SK-N-SH treated with all-trans-retinoic acid at 6 μM for 48 hours (cell line): ENCODE results near the gene ADPRS.

Experiments
- ATAC-seq: fragments of 200-7000 bp; cut with Tn5 transposase; 3 replicates; pipeline ENCODE4 v1.9.1; 2020; ENCODE audit warnings: mild to moderate bottlenecking, moderate library complexity
- ARNTL ChIP-seq: fragments of 450-650 bp; formaldehyde crosslinking; IDR thresholded peaks from 2 replicates; pipeline ENCODE4 v1.5.0; 2020; ENCODE audit warnings: low read depth, mild to moderate bottlenecking, moderate library complexity, borderline replicate concordance
- BACH2 ChIP-seq: fragments of 250-450 bp; sonication (Bioruptor Pico); IDR thresholded peaks from 2 replicates; pipeline ENCODE4 v1.9.0; 2021; ENCODE audit warnings: mild to moderate bottlenecking, borderline replicate concordance
- CSDC2 ChIP-seq: fragments of 250-450 bp; sonication (Bioruptor Pico); IDR thresholded peaks from 2 replicates; pipeline ENCODE4 v1.5.0; 2020; ENCODE audit warnings: mild to moderate bottlenecking, moderate library complexity
- ESRRG ChIP-seq: fragments of 250-450 bp; sonication (Bioruptor Pico); IDR thresholded peaks from 2 replicates; pipeline ENCODE4 v1.6.1; 2021; ENCODE audit warnings: mild to moderate bottlenecking
- GLIS3 ChIP-seq: fragments of 250-450 bp; sonication (Bioruptor Pico); IDR thresholded peaks from 2 replicates; pipeline ENCODE4 v1.5.0; 2020; ENCODE audit warnings: mild to moderate bottlenecking, moderate library complexity
- ISL1 ChIP-seq: fragments of 250-450 bp; sonication (Bioruptor Pico); IDR thresholded peaks from 2 replicates; pipeline ENCODE4 v2.1.2; 2022; ENCODE audit warnings: mild to moderate bottlenecking, moderate library complexity
- OSR1 ChIP-seq: fragments of 250-450 bp; sonication (Bioruptor Pico); IDR thresholded peaks from 2 replicates; pipeline ENCODE4 v1.8.0; 2022; ENCODE audit warnings: moderate library complexity, mild to moderate bottlenecking, inconsistent platforms
- PATZ1 ChIP-seq: fragments of 250-450 bp; sonication (Bioruptor Pico); IDR thresholded peaks from 2 replicates; pipeline ENCODE4 v1.8.0; 2020; ENCODE audit warnings: mild to moderate bottlenecking, moderate library complexity, borderline replicate concordance
- PPARA ChIP-seq: fragments of 250-450 bp; sonication (Bioruptor Pico); IDR thresholded peaks from 2 replicates; pipeline ENCODE4 v1.5.0; 2020; ENCODE audit warnings: mild to moderate bottlenecking, borderline replicate concordance
- RARB ChIP-seq: fragments of 250-450 bp; sonication (Bioruptor Pico); IDR thresholded peaks from 2 replicates; pipeline ENCODE4 v1.8.0; 2021; ENCODE audit warnings: mild to moderate bottlenecking, moderate library complexity
- SNAI2 ChIP-seq: fragments of 250-450 bp; sonication (Bioruptor Pico); IDR thresholded peaks from 2 replicates; pipeline ENCODE4 v1.5.0; 2020; ENCODE audit warnings: mild to moderate bottlenecking, moderate library complexity
- TCF4 ChIP-seq: fragments of 250-450 bp; sonication (Bioruptor Pico); IDR thresholded peaks from 2 replicates; pipeline ENCODE4 v1.8.0; 2021; ENCODE audit warnings: mild to moderate bottlenecking, moderate library complexity, borderline replicate concordance
- TOX ChIP-seq: fragments of 250-450 bp; sonication (Bioruptor Pico); IDR thresholded peaks from 2 replicates; pipeline ENCODE4 v1.8.0; 2021; ENCODE audit warnings: mild to moderate bottlenecking, moderate library complexity, borderline replicate concordance
- ZC3H10 ChIP-seq: fragments of 250-450 bp; sonication (Bioruptor Pico); IDR thresholded peaks from 2 replicates; pipeline ENCODE4 v1.5.1; 2021; ENCODE audit warnings: mild to moderate bottlenecking, moderate library complexity
- ZFP3 ChIP-seq: fragments of 250-450 bp; sonication (Bioruptor Pico); IDR thresholded peaks from 2 replicates; pipeline ENCODE4 v1.5.0; 2020; ENCODE audit warnings: mild to moderate bottlenecking, moderate library complexity
- ZFP30 ChIP-seq: fragments of 450-650 bp; formaldehyde crosslinking; IDR thresholded peaks from 2 replicates; pipeline ENCODE4 v1.5.0; 2022; ENCODE audit warnings: mild to moderate bottlenecking, moderate library complexity
- ZNF565 ChIP-seq: fragments of 450-650 bp; formaldehyde crosslinking; conservative IDR thresholded peaks from 2 replicates; pipeline ENCODE4 v1.5.0; 2020; ENCODE audit warnings: low read depth, mild to moderate bottlenecking, moderate library complexity
- ZNF70 ChIP-seq: fragments of 450-650 bp; formaldehyde crosslinking; IDR thresholded peaks from 2 replicates; pipeline ENCODE4 v1.5.0; 2020; ENCODE audit warnings: mild to moderate bottlenecking, moderate library complexity
- ZNF8 ChIP-seq: fragments of 450-650 bp; formaldehyde crosslinking; IDR thresholded peaks from 2 replicates; pipeline ENCODE4 v1.5.0; 2020; ENCODE audit warnings: mild to moderate bottlenecking, moderate library complexity
- TF ChIP-seq, protein P1 (sequence below): fragments of 250-450 bp; sonication (Bioruptor Pico); IDR thresholded peaks from 2 replicates; pipeline ENCODE4 v1.5.1; 2021; ENCODE audit warnings: mild to moderate bottlenecking, moderate library complexity
- TF ChIP-seq, protein P2 (sequence below): fragments of 250-450 bp; sonication (Bioruptor Pico); IDR thresholded peaks from 2 replicates; pipeline ENCODE4 v1.8.0; 2021; ENCODE audit warnings: low read depth, mild to moderate bottlenecking, moderate library complexity, borderline replicate concordance
- TF ChIP-seq, protein P3 (sequence below): fragments of 250-450 bp; sonication (Bioruptor Pico); IDR thresholded peaks from 2 replicates; pipeline ENCODE4 v1.5.1; 2020; ENCODE audit warnings: low read depth, mild to moderate bottlenecking, moderate library complexity

The ADPRS gene

DNA sequence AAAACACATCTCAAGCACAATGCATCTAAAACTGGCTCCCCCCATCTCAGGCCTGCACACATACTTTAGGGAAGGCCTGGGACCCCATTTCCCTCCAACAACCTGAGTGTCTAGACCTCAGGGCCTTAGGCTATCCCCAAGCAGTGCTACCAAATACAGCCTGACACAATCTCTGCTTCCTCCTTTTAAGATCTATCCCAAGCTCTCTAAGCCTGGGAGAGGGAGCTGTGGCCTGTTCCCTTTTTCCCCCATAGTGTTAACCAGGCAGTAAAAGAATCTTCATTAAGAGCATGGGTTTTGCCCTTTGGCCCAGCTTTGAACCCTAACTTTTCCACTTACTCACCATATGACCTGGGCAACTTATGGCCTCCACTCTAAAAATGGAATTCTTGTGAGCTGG lies 47.1 kb downstream of the ADPRS start:
- ATAC-seq, result no peak
- TF ChIP-seq OSR1 (no peak), SNAI2 (CRISPR knock-in tag) (no peak), ARNTL (CRISPR knock-in tag) (no peak), ZNF565 (CRISPR knock-in tag) (no peak), CSDC2 (CRISPR knock-in tag) (no peak), TCF4 (CRISPR knock-in tag) (no peak), ZC3H10 (CRISPR knock-in tag) (no peak), ZNF70 (CRISPR knock-in tag) (no peak), GLIS3 (no peak), ESRRG (CRISPR knock-in tag) (no peak)
- TF ChIP-seq, protein P1, sequence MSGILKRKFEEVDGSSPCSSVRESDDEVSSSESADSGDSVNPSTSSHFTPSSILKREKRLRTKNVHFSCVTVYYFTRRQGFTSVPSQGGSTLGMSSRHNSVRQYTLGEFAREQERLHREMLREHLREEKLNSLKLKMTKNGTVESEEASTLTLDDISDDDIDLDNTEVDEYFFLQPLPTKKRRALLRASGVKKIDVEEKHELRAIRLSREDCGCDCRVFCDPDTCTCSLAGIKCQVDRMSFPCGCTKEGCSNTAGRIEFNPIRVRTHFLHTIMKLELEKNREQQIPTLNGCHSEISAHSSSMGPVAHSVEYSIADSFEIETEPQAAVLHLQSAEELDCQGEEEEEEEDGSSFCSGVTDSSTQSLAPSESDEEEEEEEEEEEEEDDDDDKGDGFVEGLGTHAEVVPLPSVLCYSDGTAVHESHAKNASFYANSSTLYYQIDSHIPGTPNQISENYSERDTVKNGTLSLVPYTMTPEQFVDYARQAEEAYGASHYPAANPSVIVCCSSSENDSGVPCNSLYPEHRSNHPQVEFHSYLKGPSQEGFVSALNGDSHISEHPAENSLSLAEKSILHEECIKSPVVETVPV (CRISPR knock-in tag), result no peak

DNA sequence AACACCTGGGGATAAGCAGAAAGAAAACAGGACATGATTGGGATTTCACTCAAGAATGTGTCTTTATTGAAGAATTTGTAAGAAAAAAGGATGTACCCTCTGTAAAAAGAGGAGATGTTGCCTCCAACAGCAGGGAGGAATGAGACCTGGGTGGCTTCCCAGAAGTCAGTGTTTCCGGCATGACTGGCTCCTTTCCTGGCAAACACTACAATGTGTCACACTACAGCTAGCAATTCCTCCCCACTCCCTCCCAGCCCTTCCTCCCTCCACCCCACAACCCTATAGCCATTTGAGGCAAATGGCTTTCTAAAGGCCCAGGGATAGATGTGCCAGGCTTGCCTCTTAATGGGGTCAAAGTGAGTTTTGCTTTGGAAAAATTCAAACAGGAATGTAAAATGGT lies 47.8 kb downstream of the ADPRS start:
- peak; percentile 67 for ATAC-seq
- TF ChIP-seq, protein P1 (CRISPR knock-in tag), result no peak
- no peak for TF ChIP-seq ZFP30 (CRISPR knock-in tag)
- no peak for TF ChIP-seq ISL1 (CRISPR knock-in tag)
- no peak for TF ChIP-seq TCF4 (CRISPR knock-in tag)
- TF ChIP-seq ZC3H10 (CRISPR knock-in tag), result no peak
- TF ChIP-seq ZNF8 (CRISPR knock-in tag), result no peak
- TF ChIP-seq ARNTL (CRISPR knock-in tag), result no peak

GRCh38 chr1:36137226-36137625 lies 48.5 kb downstream of the ADPRS start:
- no peak for TF ChIP-seq ZNF8 (CRISPR knock-in tag)
- no peak for TF ChIP-seq ZC3H10 (CRISPR knock-in tag)
- no peak for TF ChIP-seq CSDC2 (CRISPR knock-in tag)
- TF ChIP-seq ZFP3 (CRISPR knock-in tag), result no peak
- TF ChIP-seq, protein P2, sequence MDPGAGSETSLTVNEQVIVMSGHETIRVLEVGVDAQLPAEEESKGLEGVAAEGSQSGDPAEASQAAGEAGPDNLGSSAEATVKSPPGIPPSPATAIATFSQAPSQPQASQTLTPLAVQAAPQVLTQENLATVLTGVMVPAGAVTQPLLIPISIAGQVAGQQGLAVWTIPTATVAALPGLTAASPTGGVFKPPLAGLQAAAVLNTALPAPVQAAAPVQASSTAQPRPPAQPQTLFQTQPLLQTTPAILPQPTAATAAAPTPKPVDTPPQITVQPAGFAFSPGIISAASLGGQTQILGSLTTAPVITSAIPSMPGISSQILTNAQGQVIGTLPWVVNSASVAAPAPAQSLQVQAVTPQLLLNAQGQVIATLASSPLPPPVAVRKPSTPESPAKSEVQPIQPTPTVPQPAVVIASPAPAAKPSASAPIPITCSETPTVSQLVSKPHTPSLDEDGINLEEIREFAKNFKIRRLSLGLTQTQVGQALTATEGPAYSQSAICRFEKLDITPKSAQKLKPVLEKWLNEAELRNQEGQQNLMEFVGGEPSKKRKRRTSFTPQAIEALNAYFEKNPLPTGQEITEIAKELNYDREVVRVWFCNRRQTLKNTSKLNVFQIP, result no peak
- no peak for TF ChIP-seq ESRRG (CRISPR knock-in tag)
- TF ChIP-seq PATZ1 (CRISPR knock-in tag), result no peak
- TF ChIP-seq GLIS3, result no peak
- no peak for TF ChIP-seq ZNF70 (CRISPR knock-in tag)
- TF ChIP-seq RARB (CRISPR knock-in tag), result no peak
- TF ChIP-seq ARNTL (CRISPR knock-in tag), result no peak
- TF ChIP-seq ZFP30 (CRISPR knock-in tag), result no peak
- TF ChIP-seq TOX (CRISPR knock-in tag), result no peak
- no peak for TF ChIP-seq SNAI2 (CRISPR knock-in tag)
- no peak for TF ChIP-seq PPARA (CRISPR knock-in tag)
- TF ChIP-seq BACH2 (CRISPR knock-in tag), result no peak
- no peak for TF ChIP-seq OSR1
- TF ChIP-seq TCF4 (CRISPR knock-in tag), result no peak
- TF ChIP-seq, protein P3, sequence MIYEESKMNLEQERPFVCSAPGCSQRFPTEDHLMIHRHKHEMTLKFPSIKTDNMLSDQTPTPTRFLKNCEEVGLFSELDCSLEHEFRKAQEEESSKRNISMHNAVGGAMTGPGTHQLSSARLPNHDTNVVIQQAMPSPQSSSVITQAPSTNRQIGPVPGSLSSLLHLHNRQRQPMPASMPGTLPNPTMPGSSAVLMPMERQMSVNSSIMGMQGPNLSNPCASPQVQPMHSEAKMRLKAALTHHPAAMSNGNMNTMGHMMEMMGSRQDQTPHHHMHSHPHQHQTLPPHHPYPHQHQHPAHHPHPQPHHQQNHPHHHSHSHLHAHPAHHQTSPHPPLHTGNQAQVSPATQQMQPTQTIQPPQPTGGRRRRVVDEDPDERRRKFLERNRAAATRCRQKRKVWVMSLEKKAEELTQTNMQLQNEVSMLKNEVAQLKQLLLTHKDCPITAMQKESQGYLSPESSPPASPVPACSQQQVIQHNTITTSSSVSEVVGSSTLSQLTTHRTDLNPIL (CRISPR knock-in tag), result no peak
- TF ChIP-seq, protein P1 (CRISPR knock-in tag), result no peak
- TF ChIP-seq, all 23 proteins: peak for 0
- ATAC-seq, result no peak
